ENCODE data around the gene TTC9. TPM values are rescaled to one million over a fixed set of nuclear protein-coding genes. Genes with fewer than 3 reads are reported as not detected.
A peak's percentile ranks its signal among the peaks of the same experiment; 100 is the strongest.

The TTC9 gene
- total and polyA plus RNA-seq, 9 of the 15 experiments (the other 6 are each of a cell fraction or from before 2014, with no cell fraction given) = 0.07 TPM; not detected in 8

DNA sequence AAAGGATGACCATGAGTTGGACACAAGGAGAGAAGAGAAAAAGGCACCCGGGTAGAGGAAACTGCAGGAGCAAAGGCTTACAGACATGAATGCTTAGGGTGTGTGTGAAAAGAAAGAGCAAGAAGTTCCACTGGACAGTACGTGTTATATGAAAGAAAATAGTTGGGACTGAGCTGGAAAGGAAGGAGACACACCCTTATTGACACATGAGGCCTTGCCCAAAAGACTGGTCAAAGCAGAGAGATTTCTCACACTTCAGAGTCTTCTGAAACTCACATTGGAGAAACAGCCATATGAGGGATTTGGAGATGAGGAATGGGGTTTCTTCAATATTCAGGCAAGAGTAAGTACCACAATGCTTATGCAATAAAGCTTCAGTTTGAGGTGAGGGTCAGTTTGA lies 56.0 kb downstream of the TTC9 start:
- no peaks in the 10 kb centered on the region for H3K36me3 ChIP-seq (ENCODE audit: control insufficient read depth, insufficient read depth, low read length)
- in situ Hi-C loops (cut with MboI) = no loop called here
- WGBS (ENCODE audit: insufficient coverage, low coverage, missing lambda C conversion rate) = 37% methylated on average over 2 of the region's 2 CpGs
- H2AFZ ChIP-seq (ENCODE audit: low read depth, low read length) = peak overlapping the region; percentile 63
- POLR2A ChIA-PET = no interaction called here
- no peak overlapping the region for H3K9ac ChIP-seq (ENCODE audit: insufficient read depth in 1 of 2, low read depth in 2 of 2, low read length in 2 of 2)
- intact Hi-C loops (cut with micrococcal nuclease) = no loop called here
- H3K4me3 ChIP-seq = no peak overlapping the region
- DNase-seq (ENCODE audit: extremely low read depth in 1 of 4, low spot score in 3 of 4) = no peak
- no peak for FAIRE-seq
- H3K27ac ChIP-seq (ENCODE audit: extremely low read depth, low read depth, low read length) = no peak overlapping the region; the same call in 2 of the 3 replicates
- no peaks in the 10 kb centered on the region for H3K9me1 ChIP-seq (ENCODE audit: control insufficient read depth, insufficient read depth, low read length)
- no TSS peak for BruUV-seq (replicated peaks)
- no peaks in the 10 kb centered on the region for H3K27me3 ChIP-seq (ENCODE audit: control insufficient read depth in 2 of 2, insufficient read depth in 2 of 2, low read length in 2 of 2)
- CTCF ChIA-PET (ENCODE audit: low intra/inter-chr PET ratio) = no interaction called here
- peak overlapping the region; percentile 6; the same call in 1 of the 2 replicates for H3K4me2 ChIP-seq (ENCODE audit: insufficient read depth, low read length)
- 0 out of 3 replicates have a peak, but pooled peaks have one; percentile 20 for ATAC-seq
- H3K4me1 ChIP-seq (replicated peaks in 1 of 2; ENCODE audit: control insufficient read depth in 2 of 2, insufficient read depth in 2 of 2, low read length in 2 of 2) = peaks cover 8 to 14% of the 10 kb centered on the region in 2 experiments; a peak in 4 of 5 replicates
- no peaks in the 10 kb centered on the region for H4K20me1 ChIP-seq (replicated peaks; ENCODE audit: control insufficient read depth, insufficient read depth, low read length)
- TF ChIP-seq ETV5 (CRISPR knock-in tag; IDR thresholded peaks at IDR 0.05; ENCODE audit: low read depth) = no peak
- TF ChIP-seq FOXK1 (CRISPR knock-in tag; IDR thresholded peaks at IDR 0.05; ENCODE audit: borderline replicate concordance) = no peak
- no peak for TF ChIP-seq ZKSCAN1 (IDR thresholded peaks at IDR 0.05; ENCODE audit: low read depth, low read length)
- no peak for TF ChIP-seq ZFP1 (CRISPR knock-in tag; IDR thresholded peaks at IDR 0.05)
- TF ChIP-seq KLF13 (tag; IDR thresholded peaks at IDR 0.05; ENCODE audit: borderline replicate concordance, low read depth) = no peak
- TF ChIP-seq, protein P1, sequence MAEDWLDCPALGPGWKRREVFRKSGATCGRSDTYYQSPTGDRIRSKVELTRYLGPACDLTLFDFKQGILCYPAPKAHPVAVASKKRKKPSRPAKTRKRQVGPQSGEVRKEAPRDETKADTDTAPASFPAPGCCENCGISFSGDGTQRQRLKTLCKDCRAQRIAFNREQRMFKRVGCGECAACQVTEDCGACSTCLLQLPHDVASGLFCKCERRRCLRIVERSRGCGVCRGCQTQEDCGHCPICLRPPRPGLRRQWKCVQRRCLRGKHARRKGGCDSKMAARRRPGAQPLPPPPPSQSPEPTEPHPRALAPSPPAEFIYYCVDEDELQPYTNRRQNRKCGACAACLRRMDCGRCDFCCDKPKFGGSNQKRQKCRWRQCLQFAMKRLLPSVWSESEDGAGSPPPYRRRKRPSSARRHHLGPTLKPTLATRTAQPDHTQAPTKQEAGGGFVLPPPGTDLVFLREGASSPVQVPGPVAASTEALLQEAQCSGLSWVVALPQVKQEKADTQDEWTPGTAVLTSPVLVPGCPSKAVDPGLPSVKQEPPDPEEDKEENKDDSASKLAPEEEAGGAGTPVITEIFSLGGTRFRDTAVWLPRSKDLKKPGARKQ (CRISPR knock-in tag; IDR thresholded peaks at IDR 0.05) = no peak
- TF ChIP-seq ZKSCAN8 (CRISPR knock-in tag; IDR thresholded peaks at IDR 0.05) = no peak
- TF ChIP-seq TAF7 (tag; IDR thresholded peaks at IDR 0.05) = no peak
- no peak for TF ChIP-seq HNRNPUL1 (IDR thresholded peaks at IDR 0.05; ENCODE audit: low read length)
- no peak for TF ChIP-seq WHSC1 (IDR thresholded peaks at IDR 0.05; ENCODE audit: low read length)
- TF ChIP-seq, protein P2, sequence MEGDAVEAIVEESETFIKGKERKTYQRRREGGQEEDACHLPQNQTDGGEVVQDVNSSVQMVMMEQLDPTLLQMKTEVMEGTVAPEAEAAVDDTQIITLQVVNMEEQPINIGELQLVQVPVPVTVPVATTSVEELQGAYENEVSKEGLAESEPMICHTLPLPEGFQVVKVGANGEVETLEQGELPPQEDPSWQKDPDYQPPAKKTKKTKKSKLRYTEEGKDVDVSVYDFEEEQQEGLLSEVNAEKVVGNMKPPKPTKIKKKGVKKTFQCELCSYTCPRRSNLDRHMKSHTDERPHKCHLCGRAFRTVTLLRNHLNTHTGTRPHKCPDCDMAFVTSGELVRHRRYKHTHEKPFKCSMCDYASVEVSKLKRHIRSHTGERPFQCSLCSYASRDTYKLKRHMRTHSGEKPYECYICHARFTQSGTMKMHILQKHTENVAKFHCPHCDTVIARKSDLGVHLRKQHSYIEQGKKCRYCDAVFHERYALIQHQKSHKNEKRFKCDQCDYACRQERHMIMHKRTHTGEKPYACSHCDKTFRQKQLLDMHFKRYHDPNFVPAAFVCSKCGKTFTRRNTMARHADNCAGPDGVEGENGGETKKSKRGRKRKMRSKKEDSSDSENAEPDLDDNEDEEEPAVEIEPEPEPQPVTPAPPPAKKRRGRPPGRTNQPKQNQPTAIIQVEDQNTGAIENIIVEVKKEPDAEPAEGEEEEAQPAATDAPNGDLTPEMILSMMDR (IDR thresholded peaks at IDR 0.05 in 2 of 3, conservative IDR thresholded peaks at IDR 0.05 in 1 of 3; ENCODE audit: insufficient read depth in 2 of 3, low read depth in 1 of 3, low read length in 3 of 3) = no peak
- TF ChIP-seq HOXB6 (CRISPR knock-in tag; IDR thresholded peaks at IDR 0.05; ENCODE audit: borderline replicate concordance) = no peak
- TF ChIP-seq, protein P3, sequence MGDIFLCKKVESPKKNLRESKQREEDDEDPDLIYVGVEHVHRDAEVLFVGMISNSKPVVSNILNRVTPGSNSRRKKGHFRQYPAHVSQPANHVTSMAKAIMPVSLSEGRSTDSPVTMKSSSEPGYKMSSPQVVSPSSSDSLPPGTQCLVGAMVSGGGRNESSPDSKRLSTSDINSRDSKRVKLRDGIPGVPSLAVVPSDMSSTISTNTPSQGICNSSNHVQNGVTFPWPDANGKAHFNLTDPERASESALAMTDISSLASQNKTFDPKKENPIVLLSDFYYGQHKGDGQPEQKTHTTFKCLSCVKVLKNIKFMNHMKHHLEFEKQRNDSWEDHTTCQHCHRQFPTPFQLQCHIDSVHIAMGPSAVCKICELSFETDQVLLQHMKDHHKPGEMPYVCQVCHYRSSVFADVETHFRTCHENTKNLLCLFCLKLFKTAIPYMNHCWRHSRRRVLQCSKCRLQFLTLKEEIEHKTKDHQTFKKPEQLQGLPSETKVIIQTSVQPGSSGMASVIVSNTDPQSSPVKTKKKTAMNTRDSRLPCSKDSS (IDR thresholded peaks at IDR 0.05; ENCODE audit: low read depth, partially characterized antibody) = no peak
- TF ChIP-seq NCOA2 (IDR thresholded peaks at IDR 0.05; ENCODE audit: partially characterized antibody in 2 of 2) = no peak
- TF ChIP-seq MTA3 (IDR thresholded peaks at IDR 0.05; ENCODE audit: borderline replicate concordance) = no peak
- H3K9me3 ChIP-seq (replicated peaks; ENCODE audit: control insufficient read depth, insufficient read depth, low read depth, low read length) = no peaks in the 10 kb centered on the region
- H3K79me2 ChIP-seq (ENCODE audit: control insufficient read depth, insufficient read depth, low read length) = no peaks in the 10 kb centered on the region
